Right ventricle myocardium superior (tissue), 1 donor: ENCODE measurements around the gene MYH16. TPM values are rescaled to one million over a fixed set of nuclear protein-coding genes. Genes with fewer than 3 reads are reported as not detected.
A peak's percentile ranks its signal among the peaks of the same experiment; 100 is the strongest.
"Not testable (repeated sequence)": the region's sequence is repeated elsewhere in the genome, so short reads cannot be mapped to it uniquely, and the experiment has no call there.

ENCODE experiments used
- ATAC-seq: fragments of 200-7000 bp; cut with Tn5 transposase; one replicate; pipeline ENCODE4 v1.9.1; 2020; ENCODE audit warnings: mild to moderate bottlenecking; ENCODE audit not compliant: poor library complexity
- DNase-seq: peaks from one replicate; pipeline ENCODE4 v3.0.0-alpha.2; 2020
- intact Hi-C: fragments of 100-400 bp; cut with DNase I; formaldehyde crosslinking; loops from one replicate; pipeline ENCODE4 v1.11.2; 2022
- total RNA-seq: library from RNA; stranded (reverse); fragmentation: NEBNext Ultra II Directional; extraction: Animal tissue kit (Norgen Biotek cat#: 25700); gene quantifications from one replicate; pipeline ENCODE4 v1.2.1, GENCODE V29; 2021
- donor health status: DM: no; HTN: yes; CAD: no; lungs with severe emphysema.

The MYH16 gene
- total RNA-seq, 1 donor from 2014 or later = not detected

DNA sequence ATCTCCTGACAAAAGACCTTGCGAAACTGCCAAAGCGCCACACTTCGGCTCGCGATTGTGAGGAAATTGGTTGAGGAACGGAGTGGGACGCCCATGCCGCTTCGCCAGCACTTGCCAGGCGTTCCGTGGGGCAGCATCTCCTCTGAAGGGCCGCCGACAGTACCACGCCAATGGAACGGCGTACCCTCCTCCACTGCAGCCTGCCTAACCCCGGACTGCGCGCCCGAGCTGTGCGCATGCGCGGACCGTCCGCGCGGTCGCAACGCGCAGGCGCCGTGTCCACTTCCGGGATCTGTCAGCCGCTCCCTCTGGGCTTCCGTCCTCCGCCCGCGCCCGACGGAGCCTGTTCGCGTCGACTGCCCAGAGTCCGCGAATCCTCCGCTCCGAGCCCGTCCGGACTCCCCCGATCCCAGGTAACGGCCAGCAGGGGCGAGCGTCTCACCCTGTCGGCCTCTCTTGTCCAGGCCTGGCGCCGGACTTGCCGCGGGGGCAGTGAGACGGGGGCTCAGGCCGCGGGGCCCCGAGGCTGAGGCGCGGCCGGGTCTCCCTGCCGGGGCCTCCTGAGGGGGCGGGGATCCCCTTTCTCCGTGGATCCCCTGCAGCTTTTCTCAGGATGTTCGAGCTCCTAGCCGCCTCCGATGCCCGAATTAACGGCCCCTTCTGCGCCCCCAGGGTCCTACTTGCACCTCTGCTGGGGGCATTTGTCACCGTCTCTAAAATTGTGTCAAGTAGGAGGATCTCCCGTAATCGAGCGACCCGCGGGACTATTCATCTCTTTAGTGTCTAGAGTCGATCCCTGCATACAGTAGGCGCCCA is 53.2 kb downstream of the MYH16 start, which contains the start of gene ARPC1A:
Gene ARPC1A, plus strand, starts transcription at position 307 of the 816 bp plus-strand sequence. CDS start 7,456 bp downstream, outside the sequence.
- ATAC-seq = peak; percentile 96
- intact Hi-C loops = no loop called here

DNA sequence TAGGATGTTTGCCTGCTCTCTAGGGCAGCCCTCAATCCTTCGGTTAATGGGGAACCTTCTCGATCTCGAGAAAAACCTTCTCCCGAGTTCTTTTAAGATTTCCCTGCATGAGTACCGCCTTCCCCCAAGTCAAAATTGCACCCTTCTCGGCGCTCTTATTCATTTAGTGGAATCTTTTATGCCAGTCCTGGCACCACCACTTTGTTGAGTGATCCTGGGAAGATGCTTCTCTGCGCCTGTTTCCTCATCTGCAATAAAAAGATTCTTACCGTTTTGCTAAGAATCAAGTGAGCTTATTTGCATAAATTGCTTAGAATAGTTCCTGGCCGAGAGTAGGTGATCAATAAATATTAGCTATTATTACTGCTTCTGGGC is 53.8 kb downstream of the MYH16 start:
- ATAC-seq (no peak), DNase-seq (no peak)
- intact Hi-C loops = no loop called here

More for the DNA sequence above, 53.2 kb downstream of the MYH16 start, which contains the start of gene ARPC1A:
- DNase-seq = peak; percentile 94

DNA sequence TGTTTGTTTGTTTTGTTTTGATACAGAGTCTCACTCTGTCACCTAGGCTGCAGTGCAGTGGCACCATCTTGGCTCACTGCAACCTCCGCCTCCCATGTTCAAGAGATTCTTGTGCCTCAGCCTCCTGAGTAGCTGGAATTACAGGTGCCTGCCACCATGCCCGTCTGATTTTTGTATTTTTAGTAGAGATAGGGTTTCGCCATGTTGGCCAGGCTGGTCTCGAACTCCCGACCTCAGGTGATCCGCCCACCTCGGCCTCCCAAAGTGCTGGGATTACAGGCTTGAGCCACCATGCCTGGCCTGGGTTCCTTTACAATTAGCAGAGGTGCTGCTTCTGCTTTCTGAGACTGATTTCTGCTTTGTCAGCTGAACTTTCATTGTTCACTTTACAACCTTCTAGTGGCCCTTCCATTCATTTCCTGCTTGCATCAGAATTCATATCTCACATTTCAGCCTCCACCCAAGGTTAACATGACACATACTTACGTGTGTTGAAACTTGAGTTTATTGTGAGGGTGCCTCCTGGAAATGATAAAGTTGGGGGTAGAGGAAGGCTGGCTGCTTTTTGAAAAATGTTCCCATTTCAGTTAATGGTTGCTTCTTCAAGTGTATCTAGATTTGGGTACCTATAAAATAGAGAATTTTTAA is 57.8 kb downstream of the MYH16 start:
- intact Hi-C loops, DNase-seq: not testable (repeated sequence)
- ATAC-seq = peak; percentile 15

DNA sequence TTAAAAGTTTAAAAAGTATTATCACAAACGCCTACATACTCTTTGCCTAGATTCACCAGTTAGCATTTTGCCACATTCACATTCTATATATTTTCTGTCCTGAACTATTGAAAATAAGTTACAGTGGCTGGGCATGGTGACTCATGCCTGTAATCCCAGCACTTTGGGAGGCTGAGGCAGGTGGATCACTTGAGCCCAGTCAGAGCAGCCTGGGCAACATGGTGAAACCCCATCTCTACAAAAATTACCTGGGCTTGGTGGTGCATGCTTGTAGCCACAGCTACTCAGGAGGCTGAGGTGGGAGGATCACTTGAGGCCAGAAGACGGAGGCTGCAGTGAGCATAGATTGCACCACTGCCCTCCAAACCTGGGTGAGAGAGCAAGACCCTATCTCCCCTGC is 58.4 kb downstream of the MYH16 start:
- no peak for DNase-seq
- no peak for ATAC-seq
- intact Hi-C loops = no loop called here

DNA sequence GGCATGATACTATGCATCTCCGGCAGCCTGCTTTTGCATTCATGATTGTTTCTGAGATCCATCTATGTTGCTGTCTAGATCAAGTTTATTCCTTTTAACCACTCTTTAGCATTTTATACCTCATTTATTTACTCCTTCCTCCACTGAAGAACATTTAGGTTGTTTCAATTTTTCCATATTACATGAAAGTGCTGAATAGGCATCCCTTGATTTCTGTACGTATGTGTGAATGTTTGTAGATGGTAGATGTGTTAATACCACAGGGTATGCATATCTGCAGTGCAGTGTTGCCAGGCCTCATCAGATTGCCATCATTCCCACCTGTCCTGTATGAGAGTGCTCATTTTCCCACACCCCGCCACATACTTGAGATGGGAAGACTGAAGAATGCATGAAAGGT is 67.0 kb downstream of the MYH16 start:
- intact Hi-C loops = no loop called here
- ATAC-seq (no peak), DNase-seq (no peak)

DNA sequence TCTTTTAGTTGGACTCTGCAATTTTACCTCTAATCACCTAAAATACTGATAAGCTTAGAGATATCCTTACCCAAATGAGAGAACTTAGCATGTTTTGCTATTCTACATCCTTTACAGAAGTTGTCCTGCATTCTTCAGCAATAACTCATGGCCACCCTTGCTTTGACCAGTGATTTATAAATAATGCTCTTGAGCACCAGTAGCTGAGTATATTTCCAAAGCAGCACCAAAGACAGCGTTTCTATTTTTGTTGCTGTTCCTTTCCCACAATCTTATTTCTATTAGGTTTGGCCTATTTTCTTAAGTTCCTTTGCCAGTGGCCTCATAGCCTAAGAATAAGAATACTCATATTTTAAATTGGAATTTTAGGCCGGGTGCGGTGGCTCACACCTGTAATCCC is 68.0 kb downstream of the MYH16 start:
- DNase-seq (no peak), ATAC-seq (no peak)
- intact Hi-C loops = loop anchor here (10.0 kb wide), 1 partner anchor 436 kb away; no protein-coding TSS in a partner anchor

DNA sequence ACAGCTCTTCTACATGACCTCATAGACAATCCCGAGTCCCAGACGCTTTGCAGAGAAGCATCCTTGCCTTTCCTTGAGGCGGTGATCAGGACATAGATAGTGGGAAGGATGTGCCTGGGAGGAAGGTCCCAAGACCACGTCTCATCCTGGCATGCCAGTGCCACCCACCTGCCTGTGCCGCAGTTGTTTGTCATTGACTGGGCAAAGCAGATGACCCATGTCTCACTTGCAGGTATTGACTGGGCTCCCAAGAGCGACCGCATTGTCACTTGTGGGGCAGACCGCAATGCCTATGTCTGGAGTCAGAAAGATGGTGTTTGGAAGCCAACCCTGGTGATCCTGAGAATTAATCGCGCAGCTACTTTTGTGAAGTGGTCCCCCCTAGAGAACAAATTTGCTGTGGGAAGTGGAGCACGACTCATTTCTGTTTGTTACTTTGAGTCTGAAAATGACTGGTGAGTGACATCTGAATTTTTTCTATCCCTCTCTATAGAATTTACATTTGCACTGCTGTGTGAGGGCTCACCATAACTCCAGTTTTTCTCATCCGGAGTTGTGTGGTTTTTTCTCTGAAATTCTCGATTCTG is 71.5 kb downstream of the MYH16 start:
- no peak for ATAC-seq
- intact Hi-C loops = loop anchor here (10.0 kb wide), 1 partner anchor 439 kb away; no protein-coding TSS in a partner anchor
- no peak for DNase-seq

DNA sequence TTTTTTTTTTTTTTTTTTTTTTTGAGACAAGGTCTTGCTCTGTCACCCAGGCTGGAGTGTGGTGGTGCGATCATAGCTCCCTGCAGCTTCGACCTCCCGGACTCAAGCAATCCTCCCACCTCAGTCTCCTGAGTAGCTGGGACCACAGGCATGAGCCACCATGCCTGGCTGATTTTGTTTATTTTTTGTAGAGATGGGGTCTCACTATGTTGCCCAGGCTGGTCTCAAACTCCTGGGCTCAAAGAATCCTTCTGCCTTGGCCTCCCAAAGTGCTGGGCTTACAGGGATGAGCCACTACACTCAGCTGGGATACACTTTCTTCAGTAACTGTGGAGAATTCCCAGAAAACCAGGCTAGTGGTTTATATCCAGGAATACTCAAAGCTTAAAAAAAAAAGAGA is 78.0 kb downstream of the MYH16 start:
- ATAC-seq, intact Hi-C loops, DNase-seq: not testable (repeated sequence)

DNA sequence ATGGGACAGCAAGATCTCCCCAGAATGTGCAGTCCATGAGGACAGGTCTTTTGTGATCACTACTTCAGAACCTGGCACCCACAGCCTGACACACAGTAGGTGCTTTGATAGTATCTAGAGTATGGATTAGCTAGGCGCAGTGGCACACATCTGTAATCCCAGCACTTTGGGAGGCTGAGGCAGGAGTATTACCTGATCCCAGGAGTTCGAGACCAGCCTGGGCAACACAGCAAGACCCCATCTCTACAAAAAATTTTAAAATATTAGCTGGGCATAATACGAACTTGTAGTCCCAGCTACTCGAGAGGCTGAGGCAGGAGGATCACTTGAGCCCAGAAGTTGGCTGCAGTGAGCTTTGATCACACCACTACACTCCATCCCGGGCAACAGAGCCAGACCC is 79.6 kb downstream of the MYH16 start:
- DNase-seq = no peak
- intact Hi-C loops = no loop called here
- ATAC-seq = no peak

DNA sequence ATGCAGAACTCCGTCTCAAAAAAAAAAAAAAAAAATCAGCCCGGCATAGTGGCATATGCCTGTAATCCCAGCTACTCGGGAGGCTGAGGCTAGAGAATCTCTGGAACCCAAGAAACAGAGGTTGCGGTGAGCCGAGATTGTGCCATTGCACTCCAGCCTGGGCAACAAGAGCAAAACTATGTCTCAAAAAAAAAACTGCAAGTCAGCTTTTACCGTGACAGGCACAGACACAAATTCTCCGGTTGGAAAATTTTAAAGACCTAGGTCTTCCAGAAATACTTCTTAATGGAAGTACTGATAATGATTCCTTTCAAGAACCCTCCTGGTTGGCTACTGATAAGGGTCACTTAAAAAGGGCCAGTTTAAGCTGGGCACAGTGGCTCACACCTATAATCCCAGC is 82.5 kb downstream of the MYH16 start:
- intact Hi-C loops = no loop called here
- ATAC-seq (no peak), DNase-seq (no peak)

DNA sequence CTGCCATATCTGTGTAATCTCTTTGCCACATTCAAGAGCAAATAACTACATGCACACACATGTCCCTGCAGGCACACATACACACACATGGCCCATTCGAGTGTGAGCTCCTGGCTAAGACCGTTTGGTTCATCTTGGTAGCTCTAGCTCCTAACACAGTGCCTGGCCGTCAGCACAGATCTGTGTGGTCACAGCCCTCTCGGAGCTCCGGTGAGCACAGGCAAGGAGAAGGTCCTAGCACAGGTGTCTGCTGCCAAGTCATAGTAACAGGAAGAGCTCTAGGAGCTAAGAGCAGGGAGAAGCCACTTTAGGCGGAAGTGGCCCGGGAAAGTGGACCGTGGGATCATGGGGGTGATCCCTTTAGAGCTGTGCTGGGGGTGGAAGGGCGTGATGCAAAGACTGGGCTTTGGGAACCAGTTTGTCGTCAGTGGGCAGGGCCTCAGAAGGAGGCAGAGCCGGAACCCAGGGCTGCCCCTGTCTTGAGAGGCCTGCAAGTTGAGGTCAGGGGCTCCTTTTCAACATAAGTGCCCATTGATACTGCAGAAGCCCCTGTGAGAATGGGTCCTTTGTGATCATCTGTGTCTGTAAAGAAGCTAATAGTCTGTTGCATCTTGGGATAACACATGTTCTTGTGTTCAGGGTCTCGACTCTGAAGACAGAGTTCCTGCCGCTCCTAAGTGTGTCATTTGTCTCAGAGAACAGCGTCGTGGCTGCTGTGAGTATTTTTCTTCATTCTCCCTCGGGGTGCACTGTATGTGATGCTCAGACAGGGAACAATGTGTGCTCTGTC is 85.3 kb downstream of the MYH16 start:
- DNase-seq (no peak), ATAC-seq (no peak)
- intact Hi-C loops = no loop called here

DNA sequence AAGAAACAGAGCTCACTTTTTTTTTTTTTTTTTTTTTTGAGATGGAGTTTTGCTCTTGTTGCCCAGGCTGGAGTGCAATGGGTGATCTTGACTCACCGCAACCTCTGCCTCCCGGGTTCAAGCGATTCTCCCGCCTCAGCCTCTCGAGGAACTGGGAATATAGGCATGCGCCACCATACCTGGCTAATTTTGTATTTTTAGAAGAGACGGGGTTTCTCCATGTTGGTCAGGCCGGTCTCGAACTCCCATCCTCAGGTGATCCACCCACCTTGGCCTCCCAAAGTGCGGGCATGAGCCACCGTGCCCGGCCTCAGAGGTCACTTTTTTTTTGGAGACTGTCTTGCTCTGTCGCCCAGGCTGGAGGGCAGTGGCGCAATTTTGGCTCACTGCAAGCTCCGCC is 85.9 kb downstream of the MYH16 start:
- ATAC-seq, DNase-seq, intact Hi-C loops: not testable (repeated sequence)

DNA sequence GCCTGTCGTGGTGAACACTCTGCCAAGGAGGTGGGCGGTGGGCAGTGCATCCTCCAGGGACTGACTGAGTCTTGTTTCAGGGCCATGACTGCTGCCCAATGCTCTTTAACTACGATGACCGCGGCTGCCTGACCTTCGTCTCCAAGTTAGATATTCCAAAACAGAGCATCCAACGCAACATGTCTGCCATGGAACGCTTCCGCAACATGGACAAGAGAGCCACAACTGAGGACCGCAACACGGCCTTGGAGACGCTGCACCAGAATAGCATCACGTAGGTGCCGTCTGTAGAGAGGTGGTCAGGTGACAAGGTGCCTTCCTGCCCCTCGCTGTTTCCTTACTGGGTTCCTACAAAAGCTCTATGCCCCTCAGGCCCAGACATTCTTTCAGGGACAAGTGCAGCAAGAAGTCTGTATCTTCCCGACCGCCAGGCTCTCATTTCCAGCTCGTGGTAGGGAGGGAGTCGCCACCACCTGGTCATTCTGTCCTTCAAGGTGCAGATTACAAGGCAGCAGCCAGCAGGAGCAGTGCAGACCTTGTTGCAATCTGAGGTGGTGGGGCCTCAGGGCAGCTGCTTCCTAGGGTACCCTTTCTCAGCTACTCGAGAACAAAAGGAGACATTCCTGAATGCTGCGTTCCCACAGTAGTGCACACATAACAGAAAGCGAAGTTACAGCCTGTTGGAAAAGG is 87.0 kb downstream of the MYH16 start:
- DNase-seq = no peak
- no peak for ATAC-seq
- intact Hi-C loops = no loop called here

Other genes with a start within 250 kb of the MYH16 start
- 9.0 TPM for gene SMURF1, start 128.7 kb upstream of the MYH16 start, total RNA-seq
- not detected for gene KPNA7, start 64.7 kb upstream of the MYH16 start, total RNA-seq
- 133 TPM for gene ARPC1A, start 53.1 kb downstream of the MYH16 start, total RNA-seq
- gene ARPC1B, start 101.9 kb downstream of the MYH16 start, total RNA-seq = 40.6 TPM
- 97.7 TPM for gene PDAP1, start 135.8 kb downstream of the MYH16 start, total RNA-seq
- gene BUD31, start 136.1 kb downstream of the MYH16 start, total RNA-seq = 31.5 TPM
- 3.0 TPM for gene PTCD1, start 166.0 kb downstream of the MYH16 start, total RNA-seq
- gene CPSF4, start 166.1 kb downstream of the MYH16 start, total RNA-seq = 19.9 TPM
- gene ATP5MF, start 193.3 kb downstream of the MYH16 start, total RNA-seq = 900 TPM
- gene ZNF789, start 200.1 kb downstream of the MYH16 start, total RNA-seq = 3.4 TPM
- gene ZNF394, start 227.4 kb downstream of the MYH16 start, total RNA-seq = 15.8 TPM
- 6.1 TPM for gene ZKSCAN5, start 231.8 kb downstream of the MYH16 start, total RNA-seq